Keratinocyte (primary cell): ENCODE data around the gene SMARCD3.

Experiments used
- CTCF ChIP-seq, 3 experiments: IDR thresholded peaks in 1 of 3; conservative IDR thresholded peaks in 1 of 3; optimal IDR thresholded peaks in 1 of 3; 2 replicates in 2 of 3; 3 replicates in 1 of 3; pipeline versions ENCODE3 to v1.5.1; 2011; ENCODE audit warnings: low read length in 3 of 3, mild to moderate bottlenecking in 3 of 3, moderate library complexity in 2 of 3, control low read depth in 1 of 3, inconsistent platforms in 1 of 3; ENCODE audit not compliant: insufficient read depth in 2 of 3; ENCODE audit errors: extremely low read depth in 1 of 3
- EZH2 ChIP-seq: IDR thresholded peaks from one replicate; pipeline ENCODE4 v1.6.1; 2012; ENCODE audit warnings: inconsistent platforms, mild to moderate bottlenecking, low read length, moderate library complexity

GRCh38 chr7:151218170-151218569 is 30.3 kb downstream of the SMARCD3 start:
- TF ChIP-seq CTCF (optimal IDR thresholded peaks at IDR 0.05 in 1 of 3, IDR thresholded peaks at IDR 0.05 in 1 of 3, conservative IDR thresholded peaks at IDR 0.05 in 1 of 3; ENCODE audit: extremely low read depth in 1 of 3, insufficient read depth in 2 of 3, low read length in 3 of 3) = no peak
- TF ChIP-seq EZH2 = no peak
